Fibroblast of skin of back (primary cell): ENCODE data around the gene SLC22A4.
A peak's percentile ranks its signal among the peaks of the same experiment; 100 is the strongest.

Source experiments
- DNase-seq: peaks from one replicate; pipeline ENCODE4 v3.0.0-alpha.2; 2013

SLC22A4 gene

DNA sequence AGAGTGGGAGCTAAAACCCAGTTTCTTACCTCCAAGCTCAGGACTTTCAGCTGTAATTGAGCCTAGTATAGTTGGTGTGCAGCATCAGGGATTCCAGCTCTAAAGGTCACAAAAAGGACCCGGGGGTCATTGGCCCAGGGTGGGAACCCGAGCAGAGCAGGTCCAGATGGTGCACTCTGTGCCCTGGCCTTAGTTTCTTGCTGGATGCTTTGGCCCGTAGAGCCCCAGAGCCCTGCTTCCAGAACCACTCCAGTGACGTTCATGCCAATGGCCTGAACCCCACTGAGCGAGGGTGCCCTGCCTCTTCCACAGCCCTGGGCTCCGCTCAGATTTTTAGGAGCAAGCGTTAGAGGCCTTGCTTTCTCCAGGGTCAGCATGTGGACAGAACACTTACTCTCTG is 83.5 kb downstream of the SLC22A4 start:
- DNase-seq = no peak

DNA sequence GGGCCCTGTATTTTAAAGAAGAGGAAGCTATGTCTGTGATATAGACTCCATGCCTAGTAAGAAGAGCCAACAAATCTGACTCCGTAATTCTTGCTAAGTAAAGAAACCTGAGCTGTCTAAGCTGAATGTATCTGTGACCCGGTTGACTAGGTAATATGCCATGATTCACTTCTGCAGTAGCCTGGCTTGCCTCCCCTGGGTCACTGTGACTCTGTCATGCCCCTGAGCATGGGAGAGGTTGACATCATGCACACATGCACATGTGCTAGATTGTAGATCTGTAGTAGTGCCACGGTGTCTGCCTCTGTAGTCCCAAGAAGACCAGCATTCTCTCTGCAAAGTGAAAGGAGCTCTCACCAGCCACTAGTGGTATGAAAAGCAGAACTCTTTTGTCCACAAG is 84.4 kb downstream of the SLC22A4 start:
- no peak for DNase-seq

DNA sequence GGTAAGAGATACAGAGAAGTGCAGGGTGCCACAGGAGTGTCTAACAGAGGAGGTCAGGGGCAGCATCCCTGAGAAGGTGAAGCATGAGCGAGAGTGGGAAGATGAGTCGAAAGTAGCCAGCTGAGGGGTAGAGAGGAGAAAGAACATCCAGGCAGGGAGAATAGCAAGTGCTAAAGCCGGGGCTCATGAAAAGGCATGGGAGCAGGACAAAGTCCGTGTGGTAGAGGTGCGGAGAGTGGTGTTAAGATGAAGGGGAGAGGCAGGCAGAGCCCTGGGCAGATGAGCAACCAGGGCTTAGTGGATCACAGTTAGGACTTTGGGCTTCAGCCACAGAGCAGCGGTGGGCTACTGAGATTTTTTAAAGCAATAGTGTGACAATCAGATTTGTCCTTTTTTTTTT is 85.9 kb downstream of the SLC22A4 start:
- no peak for DNase-seq

DNA sequence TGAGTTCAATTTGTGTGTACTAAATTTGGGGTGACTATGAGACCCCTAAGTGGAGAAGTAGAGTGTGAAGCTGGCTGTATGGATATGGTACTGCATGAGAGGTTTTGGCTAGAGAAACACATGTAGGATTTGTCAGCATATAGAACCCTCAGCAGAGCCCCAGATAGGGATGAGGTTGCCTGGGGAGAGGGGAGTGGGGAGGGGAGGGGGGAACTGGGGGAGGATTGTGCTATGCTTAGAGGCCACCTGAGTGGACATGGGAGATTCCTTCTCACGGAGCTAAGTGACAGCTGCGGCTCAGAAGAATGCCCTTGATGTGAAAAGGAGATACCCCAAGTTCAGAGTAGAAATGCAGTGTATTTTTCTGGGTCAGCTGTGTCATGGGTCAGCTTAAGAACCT is 86.5 kb downstream of the SLC22A4 start:
- no peak for DNase-seq

DNA sequence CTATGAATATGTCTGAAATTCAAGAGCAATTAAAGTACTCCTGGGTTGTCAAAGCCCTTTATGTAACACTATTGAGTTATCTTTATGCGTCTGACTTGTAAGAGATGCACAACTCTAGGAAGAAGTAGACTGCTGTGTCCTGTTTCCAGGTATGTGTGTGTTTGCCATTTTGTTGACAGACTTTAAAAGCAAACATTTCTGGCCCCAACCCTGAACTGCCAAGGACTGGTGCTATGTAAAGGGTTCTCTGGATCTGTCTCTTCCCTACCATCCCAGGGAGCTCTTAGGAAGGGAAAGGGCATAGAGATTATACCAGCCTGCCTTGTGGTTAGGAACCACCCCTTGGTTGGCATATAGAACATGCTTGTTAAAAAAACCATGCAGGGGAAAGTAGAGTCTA is 87.4 kb downstream of the SLC22A4 start:
- DNase-seq = no peak

DNA sequence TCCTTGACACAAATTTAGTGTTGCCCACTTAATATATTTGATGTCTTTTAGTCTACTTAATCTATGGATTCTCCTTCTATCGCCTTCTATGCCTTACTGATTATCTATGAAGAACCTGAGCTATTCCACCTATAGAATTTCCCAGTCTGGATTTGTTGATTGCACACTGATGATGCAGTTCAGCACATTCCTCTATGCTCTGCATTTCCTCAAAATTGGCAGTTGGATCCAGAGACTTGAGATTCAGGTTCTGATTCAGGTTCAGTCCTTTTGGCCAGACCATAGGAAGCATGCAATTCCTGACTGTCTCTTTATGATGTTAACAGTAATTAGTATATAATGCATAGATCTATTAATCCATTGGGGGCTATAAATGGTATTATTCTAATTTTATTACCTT is 89.1 kb downstream of the SLC22A4 start:
- DNase-seq = no peak

DNA sequence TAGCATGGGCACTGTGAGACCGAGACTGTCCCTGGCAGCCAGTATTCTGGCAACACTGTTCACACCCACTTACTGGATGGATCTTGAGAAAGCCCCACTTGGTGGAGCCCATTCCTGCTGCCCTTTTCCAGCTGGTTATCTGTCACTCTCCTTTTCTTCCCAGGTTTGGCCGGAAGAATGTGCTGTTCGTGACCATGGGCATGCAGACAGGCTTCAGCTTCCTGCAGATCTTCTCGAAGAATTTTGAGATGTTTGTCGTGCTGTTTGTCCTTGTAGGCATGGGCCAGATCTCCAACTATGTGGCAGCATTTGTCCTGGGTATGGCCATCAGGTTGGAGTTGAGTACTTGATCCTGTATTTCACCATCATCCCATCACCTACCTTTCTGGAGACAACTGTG is 89.8 kb downstream of the SLC22A4 start:
- DNase-seq = no peak

DNA sequence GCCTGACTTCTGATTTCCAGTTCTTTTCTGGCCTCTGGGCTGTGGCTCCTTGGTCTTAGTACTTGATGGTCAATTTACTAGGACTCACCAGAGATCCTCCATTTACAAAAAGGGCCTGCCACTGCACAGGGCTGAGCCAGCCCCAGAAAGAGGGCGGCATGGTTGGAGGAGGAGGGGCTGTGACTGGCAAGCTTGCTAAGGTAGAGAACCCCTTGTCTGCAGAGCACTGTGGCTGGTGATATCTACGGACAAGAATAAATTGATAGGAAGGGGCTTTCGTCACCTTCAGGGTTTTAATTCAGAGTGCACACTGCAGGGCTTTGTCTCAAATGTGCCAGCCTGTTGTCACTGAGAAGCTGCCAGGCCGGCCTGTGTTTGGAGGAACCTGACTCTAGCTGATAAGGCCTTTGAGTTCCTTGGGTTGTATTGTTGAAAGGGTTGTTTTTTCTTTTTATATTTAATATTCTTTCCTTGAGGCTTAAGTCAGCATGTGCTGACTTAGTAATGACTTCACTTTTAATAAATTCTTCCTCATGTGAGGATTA is 90.4 kb downstream of the SLC22A4 start:
- no peak for DNase-seq

DNA sequence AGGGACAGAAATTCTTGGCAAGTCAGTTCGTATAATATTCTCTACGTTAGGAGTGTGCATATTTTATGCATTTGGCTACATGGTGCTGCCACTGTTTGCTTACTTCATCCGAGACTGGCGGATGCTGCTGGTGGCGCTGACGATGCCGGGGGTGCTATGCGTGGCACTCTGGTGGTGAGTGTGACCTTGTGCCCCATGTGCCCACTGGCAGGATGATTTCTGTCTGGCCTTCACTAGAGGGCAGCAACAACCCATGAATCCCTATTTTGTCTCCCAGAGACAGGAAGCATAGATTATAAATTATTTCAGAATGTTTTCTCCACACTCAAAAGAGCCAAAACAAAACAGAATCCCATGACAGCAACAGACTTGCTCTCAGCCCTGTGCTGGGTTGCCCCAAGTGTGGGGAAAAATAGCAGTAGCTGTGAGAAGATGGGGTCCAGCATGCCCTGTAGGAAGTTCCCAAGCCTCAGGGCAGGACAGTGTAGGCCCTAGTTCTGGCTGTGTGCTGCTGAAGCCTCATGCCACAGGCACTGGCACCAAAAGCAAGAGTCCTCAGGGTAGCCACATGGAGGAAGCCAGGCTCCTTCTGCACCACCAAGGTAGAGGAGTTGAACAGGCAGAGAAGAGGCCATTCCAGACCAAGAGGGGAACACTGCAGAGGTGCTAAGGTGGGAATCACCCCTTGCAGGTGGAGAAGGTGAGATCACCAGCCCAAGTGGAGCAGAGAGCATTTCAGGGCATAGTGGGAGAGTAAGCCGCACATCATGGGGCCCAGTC is 91.3 kb downstream of the SLC22A4 start:
- peak; percentile 75 for DNase-seq

DNA sequence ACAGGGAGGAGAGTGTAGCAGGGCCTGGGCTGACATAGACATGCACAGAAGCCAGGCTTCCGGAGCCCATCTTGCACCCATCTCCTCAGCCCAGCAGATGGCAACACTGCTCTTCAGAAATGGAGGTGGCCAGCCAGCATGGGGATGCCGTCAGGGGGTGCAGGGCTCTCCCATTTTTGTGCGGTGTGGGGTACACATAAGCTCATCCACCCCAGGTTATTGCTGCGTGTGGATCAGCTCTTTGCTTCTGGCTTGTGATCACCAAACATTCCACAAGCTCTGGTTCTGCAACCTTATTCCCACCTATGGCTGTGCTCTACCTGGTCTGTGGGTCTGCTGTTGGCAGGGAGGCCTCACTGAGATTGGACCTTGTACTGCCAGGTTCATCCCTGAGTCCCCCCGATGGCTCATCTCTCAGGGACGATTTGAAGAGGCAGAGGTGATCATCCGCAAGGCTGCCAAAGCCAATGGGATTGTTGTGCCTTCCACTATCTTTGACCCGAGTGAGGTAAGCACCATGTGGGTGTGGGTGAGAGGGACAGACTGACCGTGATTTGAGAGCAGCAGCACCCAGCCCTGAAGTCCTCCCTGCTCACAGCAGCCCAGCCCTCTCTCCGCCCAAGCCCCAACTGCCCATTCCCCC is 92.6 kb downstream of the SLC22A4 start:
- DNase-seq = peak; percentile 72

DNA sequence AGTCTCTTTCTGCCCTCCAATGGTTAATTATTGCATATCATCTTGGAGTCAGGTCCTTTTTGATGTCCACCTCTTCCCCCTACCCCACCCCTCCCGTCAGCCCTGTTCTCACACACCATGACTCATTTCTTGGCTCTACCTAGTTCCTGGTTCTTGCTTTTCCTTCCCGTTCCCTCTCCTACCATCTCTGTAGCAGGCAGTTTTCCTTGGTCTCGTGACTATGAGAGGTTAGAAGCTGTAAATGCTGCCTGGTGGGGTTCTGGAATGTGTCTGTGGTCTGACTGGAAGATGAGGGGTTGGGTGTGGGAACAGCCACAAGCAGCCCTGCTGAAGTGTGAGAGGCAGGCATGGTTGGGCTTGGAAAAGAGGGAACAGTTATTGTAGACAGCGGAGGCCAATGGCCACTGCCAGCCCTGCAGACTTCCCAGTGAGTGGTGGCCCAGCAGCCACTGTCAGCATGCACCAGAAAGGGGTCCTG is 93.5 kb downstream of the SLC22A4 start:
- DNase-seq = peak; percentile 99

DNA sequence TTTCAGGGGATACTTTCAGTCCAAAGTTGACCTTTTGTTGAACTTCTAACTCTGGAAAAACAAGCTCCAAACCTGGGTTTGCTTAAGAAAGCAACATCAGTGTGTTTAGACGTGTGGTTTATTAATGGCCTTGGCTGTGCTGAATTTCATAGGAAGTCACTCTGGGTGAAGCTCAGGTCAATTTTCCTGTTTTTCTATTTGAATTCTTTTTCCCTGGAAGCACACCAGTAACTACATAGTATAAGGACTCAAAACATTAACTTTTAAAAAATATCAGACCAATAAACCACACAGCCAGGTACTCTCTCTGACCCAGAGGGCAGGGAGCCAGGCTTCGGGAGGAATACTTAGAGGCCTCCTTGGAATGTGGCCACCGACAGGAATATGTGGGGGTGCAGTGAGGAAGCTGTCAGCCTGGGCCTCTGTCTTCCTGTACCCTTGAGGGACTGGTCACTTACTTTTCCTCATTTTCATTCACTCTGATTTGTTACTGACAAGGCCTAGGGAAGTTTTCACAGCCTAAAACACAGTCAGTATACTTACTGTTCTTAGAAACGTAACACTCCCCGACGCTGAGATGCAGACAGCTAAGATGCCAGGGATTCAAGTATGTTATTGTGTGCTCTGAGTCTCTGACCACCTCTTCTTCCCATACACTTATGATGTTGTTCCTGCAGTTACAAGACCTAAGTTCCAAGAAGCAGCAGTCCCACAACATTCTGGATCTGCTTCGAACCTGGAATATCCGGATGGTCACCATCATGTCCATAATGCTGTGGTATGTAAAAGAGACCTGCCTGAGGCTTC is 94.3 kb downstream of the SLC22A4 start:
- DNase-seq = peak; percentile 58

DNA sequence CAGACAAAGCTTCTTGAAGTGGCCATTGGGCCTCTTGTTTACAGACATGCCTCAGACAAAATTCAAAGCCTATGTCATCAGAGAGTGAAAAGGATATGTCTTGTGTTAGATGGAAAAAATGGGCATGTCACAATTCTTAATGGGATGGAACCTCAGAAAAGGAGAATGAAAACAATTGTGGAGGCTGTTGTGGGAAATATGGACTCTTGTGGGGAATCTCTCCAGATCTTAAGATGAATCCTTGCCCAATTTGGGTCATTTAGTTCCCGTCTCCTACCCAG is 94.8 kb downstream of the SLC22A4 start:
- DNase-seq = peak; percentile 32

DNA sequence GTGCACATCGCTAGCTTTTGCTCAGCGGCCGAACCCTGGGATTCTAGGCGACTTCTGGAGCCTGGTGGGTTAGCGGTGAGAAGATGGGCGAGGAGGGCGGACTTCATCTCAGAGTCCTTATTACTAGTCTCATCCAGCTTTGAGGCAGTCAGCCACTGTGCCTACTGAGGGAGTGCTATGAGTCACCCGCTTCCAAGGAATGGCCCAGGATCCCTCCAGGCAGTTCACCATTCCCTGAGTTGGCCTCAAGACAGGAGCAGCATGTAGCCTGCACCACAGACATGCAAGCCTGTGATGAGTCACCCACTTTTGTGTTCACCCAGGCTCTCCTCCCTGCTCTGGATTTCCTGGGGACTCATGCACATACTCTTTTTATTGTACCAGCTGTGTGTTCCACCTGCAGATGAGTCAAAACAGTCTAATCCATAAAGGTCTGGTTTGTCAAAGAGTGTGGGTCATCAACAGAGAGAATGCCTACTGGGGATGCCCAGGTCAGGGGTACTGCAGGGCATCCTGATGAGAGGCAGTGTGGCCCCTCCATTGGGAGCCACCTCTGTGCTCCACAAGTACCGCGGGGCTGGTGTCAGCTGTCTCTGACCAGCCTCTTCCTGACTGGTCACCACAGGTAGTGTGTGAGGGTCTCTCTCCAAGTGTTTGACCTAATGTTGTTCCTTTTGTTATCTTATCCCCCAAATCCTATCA is 95.5 kb downstream of the SLC22A4 start:
- peak; percentile 100 for DNase-seq

DNA sequence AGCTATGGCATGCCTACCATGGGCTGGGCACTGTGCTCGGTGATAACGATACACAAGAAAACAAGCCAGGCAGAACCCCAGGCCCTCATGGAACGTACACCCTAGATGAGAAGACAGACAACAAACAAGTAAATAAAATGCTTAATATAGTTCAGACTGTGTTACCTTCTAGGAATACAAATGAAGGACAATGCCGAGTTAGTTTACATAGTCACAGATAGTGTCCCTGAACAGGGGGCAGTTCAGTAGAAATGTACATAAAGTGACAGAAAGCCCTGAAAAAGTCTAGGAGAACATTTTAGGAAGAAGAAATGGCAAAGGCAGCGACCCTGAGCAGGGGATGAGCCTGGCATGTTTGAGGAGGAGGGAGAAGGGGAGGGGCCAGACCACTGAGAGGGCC is 97.1 kb downstream of the SLC22A4 start:
- DNase-seq = no peak

DNA sequence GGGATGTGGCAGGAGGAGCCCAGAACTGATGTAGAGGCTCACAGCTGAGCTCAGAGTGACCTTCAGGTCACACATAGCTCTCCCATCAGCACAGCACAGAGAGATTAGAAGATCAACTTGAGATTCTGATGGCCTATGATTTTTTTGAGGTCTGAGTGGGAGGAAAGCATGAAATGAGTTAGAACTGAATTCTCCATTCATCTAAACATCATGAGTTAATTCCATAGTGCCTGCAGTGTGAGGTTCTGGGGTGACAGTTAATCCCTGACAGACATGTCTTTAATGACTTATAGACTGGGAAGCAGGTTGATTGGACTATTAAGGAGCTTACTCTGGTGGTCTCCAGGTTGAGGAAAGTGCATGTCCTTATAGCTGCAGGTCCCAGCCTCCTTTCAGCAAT is 97.7 kb downstream of the SLC22A4 start:
- no peak for DNase-seq

DNA sequence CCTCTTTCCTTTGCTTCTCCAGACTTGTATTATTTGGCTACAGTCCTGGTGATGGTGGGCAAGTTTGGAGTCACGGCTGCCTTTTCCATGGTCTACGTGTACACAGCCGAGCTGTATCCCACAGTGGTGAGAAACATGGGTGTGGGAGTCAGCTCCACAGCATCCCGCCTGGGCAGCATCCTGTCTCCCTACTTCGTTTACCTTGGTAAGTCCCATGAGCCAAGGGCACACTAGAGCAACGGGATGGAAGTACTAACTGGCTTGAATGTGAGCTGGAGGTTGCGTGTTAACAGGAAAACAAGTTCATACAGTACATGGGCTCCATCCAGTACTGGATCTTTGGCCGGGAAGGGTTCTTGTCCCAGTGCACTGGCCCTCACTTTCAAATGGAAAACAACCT is 98.2 kb downstream of the SLC22A4 start:
- DNase-seq = no peak

DNA sequence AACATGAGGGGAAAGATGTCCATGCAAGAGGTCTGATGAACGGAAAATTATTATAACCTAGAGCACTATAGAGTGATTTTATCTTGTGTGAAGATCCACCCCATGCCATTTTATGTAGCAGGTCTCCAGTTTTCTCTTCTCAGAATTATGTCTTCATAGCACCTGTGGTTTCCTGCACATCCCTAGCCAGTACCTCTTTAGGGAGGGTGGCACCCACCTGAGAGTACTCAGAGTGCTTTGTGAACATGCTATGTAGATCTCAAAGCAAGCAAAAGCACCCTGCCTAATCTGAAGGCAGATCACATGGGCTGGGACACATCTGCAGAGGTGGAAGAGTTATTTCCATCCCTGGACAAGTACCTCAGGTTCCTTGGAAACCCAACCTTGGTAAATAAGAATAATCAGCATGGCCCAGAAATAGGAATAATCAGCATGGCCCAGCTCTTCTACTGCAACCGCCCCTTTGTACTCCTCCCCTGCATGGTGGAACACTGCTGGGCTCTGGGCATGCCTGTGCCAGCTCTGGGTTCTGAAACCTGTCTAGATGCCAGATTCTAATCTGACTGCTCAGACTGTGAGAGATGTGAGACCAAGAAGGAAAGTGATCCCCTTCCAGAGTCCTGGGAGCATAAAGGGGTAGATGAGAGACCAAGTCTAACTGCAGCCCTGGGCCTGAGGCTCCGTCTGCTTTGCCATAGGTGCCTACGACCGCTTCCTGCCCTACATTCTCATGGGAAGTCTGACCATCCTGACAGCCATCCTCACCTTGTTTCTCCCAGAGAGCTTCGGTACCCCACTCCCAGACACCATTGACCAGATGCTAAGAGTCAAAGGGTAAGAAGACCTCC is 99.0 kb downstream of the SLC22A4 start:
- no peak for DNase-seq
